ENCODE measurements around the gene OR1A1.
"Not testable (repeated sequence)": the region's sequence is repeated elsewhere in the genome, so short reads cannot be mapped to it uniquely, and the experiment has no call there.

The OR1A1 gene

DNA sequence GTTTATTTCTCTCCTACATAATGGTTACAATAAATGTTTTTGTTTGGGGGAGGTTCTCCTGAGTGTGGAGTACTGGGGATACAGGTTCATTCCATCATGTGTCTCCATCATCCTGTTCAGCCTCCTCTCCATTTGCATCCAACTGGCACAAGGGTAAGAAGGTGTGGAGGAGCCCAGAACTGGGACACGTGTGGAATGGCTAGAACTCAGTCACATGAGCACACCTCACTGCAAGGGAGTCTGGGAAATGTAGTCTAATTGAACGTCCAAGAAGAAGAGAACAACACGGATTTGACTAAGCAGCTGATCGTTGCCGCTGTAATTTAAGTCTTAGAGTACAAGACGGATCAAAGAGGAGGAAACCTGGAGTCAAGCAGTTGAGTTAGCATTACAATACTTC, 6.1 kb downstream of the OR1A1 start:
- no peak for DNase-seq (ENCODE audit: low read depth in 1 of 2, low spot score in 1 of 2)
- H3K27me3 ChIP-seq (ENCODE audit: insufficient read depth, poor library complexity, severe bottlenecking): no peaks in the 10 kb centered on the region
- H3K4me3 ChIP-seq (replicated peaks; ENCODE audit: insufficient read depth, low read length): no peak overlapping the region
- TF ChIP-seq, protein P1, sequence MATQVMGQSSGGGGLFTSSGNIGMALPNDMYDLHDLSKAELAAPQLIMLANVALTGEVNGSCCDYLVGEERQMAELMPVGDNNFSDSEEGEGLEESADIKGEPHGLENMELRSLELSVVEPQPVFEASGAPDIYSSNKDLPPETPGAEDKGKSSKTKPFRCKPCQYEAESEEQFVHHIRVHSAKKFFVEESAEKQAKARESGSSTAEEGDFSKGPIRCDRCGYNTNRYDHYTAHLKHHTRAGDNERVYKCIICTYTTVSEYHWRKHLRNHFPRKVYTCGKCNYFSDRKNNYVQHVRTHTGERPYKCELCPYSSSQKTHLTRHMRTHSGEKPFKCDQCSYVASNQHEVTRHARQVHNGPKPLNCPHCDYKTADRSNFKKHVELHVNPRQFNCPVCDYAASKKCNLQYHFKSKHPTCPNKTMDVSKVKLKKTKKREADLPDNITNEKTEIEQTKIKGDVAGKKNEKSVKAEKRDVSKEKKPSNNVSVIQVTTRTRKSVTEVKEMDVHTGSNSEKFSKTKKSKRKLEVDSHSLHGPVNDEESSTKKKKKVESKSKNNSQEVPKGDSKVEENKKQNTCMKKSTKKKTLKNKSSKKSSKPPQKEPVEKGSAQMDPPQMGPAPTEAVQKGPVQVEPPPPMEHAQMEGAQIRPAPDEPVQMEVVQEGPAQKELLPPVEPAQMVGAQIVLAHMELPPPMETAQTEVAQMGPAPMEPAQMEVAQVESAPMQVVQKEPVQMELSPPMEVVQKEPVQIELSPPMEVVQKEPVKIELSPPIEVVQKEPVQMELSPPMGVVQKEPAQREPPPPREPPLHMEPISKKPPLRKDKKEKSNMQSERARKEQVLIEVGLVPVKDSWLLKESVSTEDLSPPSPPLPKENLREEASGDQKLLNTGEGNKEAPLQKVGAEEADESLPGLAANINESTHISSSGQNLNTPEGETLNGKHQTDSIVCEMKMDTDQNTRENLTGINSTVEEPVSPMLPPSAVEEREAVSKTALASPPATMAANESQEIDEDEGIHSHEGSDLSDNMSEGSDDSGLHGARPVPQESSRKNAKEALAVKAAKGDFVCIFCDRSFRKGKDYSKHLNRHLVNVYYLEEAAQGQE (IDR thresholded peaks at IDR 0.05; ENCODE audit: insufficient replicate concordance, low read depth): no peak
- TF ChIP-seq POLR2AphosphoS5 (IDR thresholded peaks at IDR 0.05; ENCODE audit: low read depth) (no peak), SPI1 (IDR thresholded peaks at IDR 0.05; ENCODE audit: borderline replicate concordance, low read depth) (no peak), GABPA (IDR thresholded peaks at IDR 0.05; ENCODE audit: low read depth) (no peak)
- TF ChIP-seq, protein P2, sequence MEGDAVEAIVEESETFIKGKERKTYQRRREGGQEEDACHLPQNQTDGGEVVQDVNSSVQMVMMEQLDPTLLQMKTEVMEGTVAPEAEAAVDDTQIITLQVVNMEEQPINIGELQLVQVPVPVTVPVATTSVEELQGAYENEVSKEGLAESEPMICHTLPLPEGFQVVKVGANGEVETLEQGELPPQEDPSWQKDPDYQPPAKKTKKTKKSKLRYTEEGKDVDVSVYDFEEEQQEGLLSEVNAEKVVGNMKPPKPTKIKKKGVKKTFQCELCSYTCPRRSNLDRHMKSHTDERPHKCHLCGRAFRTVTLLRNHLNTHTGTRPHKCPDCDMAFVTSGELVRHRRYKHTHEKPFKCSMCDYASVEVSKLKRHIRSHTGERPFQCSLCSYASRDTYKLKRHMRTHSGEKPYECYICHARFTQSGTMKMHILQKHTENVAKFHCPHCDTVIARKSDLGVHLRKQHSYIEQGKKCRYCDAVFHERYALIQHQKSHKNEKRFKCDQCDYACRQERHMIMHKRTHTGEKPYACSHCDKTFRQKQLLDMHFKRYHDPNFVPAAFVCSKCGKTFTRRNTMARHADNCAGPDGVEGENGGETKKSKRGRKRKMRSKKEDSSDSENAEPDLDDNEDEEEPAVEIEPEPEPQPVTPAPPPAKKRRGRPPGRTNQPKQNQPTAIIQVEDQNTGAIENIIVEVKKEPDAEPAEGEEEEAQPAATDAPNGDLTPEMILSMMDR (IDR thresholded peaks at IDR 0.05; ENCODE audit: insufficient read depth, low read length): no peak
- H3K27ac ChIP-seq (replicated peaks): no peak overlapping the region

- not testable (repeated sequence) for H3K4me3 ChIP-seq (replicated peaks; ENCODE audit: insufficient read depth, low read length); H3K27ac ChIP-seq (replicated peaks); DNase-seq (ENCODE audit: low read depth in 1 of 2, low spot score in 1 of 2); H3K27me3 ChIP-seq (ENCODE audit: insufficient read depth, poor library complexity, severe bottlenecking)
Observed at GRCh38 chr17:3219978-3220377, 12.5 kb downstream of the OR1A1 start.

DNA sequence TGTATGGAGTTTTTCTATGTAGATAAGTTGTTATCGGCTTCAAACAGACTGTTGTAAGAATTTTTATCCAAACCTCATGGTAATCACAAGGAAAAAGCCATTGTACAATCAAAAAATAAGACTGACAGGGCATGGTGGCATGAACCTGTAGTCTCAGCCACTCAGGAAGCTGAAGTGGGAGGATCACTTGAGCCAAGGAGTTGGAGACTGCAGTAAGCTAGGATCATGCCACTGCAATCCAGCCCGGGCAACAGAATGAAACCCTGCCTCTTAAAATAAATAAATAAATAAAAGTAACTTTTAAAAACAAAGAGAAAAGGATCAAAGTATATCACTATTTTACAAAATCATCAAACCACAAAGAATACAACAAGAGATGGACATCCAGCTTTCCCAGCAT, 14.4 kb downstream of the OR1A1 start:
- Histone ChIP-seq H3K27me3 (ENCODE audit: insufficient read depth, poor library complexity, severe bottlenecking) (no peaks in the 10 kb centered on the region), H3K4me3 (replicated peaks; ENCODE audit: insufficient read depth, low read length) (no peak overlapping the region), H3K27ac (replicated peaks) (no peak overlapping the region)
- TF ChIP-seq, protein P1 (IDR thresholded peaks at IDR 0.05; ENCODE audit: insufficient replicate concordance, low read depth): no peak
- TF ChIP-seq GABPA (IDR thresholded peaks at IDR 0.05; ENCODE audit: low read depth): no peak
- no peak for TF ChIP-seq SPI1 (IDR thresholded peaks at IDR 0.05; ENCODE audit: borderline replicate concordance, low read depth)
- TF ChIP-seq, protein P2 (IDR thresholded peaks at IDR 0.05; ENCODE audit: insufficient read depth, low read length): no peak
- no peak for DNase-seq (ENCODE audit: low read depth in 1 of 2, low spot score in 1 of 2)

DNA sequence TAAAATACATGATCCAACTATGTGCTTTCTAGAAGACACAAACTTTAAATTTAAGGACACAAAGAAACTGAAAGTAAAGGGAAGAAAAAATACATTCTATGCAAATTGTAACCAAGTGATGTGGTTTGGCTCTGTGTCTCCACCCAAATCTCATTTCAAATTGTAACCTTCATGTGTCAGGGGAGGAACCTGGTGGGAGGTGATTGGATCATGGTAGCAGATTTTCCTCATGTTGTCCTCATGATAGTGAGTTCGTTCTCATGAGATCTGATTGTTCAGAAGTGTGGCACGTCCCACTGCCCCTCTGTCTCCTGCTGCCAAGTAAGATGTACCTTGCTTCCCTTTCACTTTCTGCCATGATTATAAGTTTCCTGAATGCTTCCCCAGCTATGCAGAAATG, 15.0 kb downstream of the OR1A1 start:
- no peak for DNase-seq (ENCODE audit: low read depth in 1 of 2, low spot score in 1 of 2)
- no peak for TF ChIP-seq GABPA (IDR thresholded peaks at IDR 0.05; ENCODE audit: low read depth)
- no peak for TF ChIP-seq POLR2AphosphoS5 (IDR thresholded peaks at IDR 0.05; ENCODE audit: low read depth)
- TF ChIP-seq SPI1 (IDR thresholded peaks at IDR 0.05; ENCODE audit: borderline replicate concordance, low read depth): no peak
- TF ChIP-seq, protein P1 (IDR thresholded peaks at IDR 0.05; ENCODE audit: insufficient replicate concordance, low read depth): no peak
- TF ChIP-seq, protein P2 (IDR thresholded peaks at IDR 0.05; ENCODE audit: insufficient read depth, low read length): no peak
- no peaks in the 10 kb centered on the region for H3K27me3 ChIP-seq (ENCODE audit: insufficient read depth, poor library complexity, severe bottlenecking)
- no peak overlapping the region for H3K27ac ChIP-seq (replicated peaks)
- H3K4me3 ChIP-seq (replicated peaks; ENCODE audit: insufficient read depth, low read length): no peak overlapping the region

DNA sequence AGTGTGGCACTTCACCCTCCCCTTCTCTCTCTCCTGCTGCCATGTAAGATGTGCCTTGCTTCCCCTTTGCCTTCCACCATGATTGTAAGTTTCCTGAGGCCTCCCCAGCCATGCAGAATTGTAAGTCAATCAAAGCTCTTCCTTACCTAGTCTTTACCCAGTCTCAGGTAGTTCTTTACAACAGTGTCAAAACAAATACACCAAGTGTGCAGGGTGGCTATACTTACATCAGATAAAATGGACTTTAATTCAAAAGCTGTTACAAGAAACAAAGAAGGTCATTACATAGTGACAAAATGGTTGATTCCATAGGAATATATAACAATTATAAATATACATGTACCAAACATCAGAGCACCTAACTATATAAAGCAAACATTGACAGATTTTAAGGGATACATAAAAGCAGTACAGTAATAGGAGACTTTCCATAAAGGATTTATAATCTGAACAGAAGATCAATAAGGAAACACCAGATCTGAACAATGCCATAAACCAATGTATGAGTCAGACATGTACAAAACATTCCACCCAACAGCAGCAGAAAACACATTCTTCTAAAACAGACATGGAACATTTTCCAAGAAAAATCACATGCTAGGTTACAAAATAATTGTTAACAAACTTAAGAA, 17.4 kb downstream of the OR1A1 start:
- H3K27ac ChIP-seq (replicated peaks); DNase-seq (ENCODE audit: low read depth in 1 of 2, low spot score in 1 of 2); H3K4me3 ChIP-seq (replicated peaks; ENCODE audit: insufficient read depth, low read length); H3K27me3 ChIP-seq (ENCODE audit: insufficient read depth, poor library complexity, severe bottlenecking): not testable (repeated sequence)

DNA sequence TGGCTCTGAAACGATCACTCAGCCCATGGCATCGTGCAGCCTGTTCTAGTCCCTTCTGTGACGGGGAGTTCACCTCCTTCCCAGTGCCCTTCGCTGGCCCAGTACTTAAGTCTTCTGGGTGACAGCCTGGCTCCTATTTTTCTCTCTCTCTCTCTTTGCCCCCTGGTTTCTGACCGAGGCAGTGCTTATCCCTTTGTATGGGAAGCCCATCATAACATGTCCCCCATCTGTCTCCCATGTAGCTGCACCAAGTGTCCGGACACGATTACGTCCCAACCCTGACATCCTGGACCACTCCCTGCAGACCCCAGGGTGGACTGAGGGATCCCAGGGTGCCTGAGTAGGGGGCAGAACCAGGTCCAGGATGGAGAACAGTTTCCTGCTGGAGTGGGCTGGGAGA, 24.8 kb downstream of the OR1A1 start:
- H3K4me3 ChIP-seq (replicated peaks; ENCODE audit: insufficient read depth, low read length); H3K27me3 ChIP-seq (ENCODE audit: insufficient read depth, poor library complexity, severe bottlenecking); DNase-seq (ENCODE audit: low read depth in 1 of 2, low spot score in 1 of 2); H3K27ac ChIP-seq (replicated peaks): not testable (repeated sequence)

All from HL-60 (cell line).